Osteoblast (primary cell): ENCODE results near the gene TRPT1. TPM values are rescaled to one million over a fixed set of nuclear protein-coding genes. Genes with fewer than 3 reads are reported as not detected.

Experiments
- DNase-seq: peaks from one replicate; pipeline ENCODE4 v3.0.0; 2011; ENCODE audit warnings: low spot score, mixed read lengths; ENCODE audit not compliant: insufficient read length; ENCODE audit errors: missing footprints
- H2AFZ ChIP-seq: 2 replicates; pipeline ENCODE4 v1.6.0; 2011; ENCODE audit warnings: mild to moderate bottlenecking, low read length
- H3K27ac ChIP-seq: 2 replicates; pipeline ENCODE4 v1.5.1; 2011; ENCODE audit warnings: mild to moderate bottlenecking, low read depth, low read length, moderate library complexity
- H3K27me3 ChIP-seq: 2 replicates; pipeline ENCODE4 v1.6.0; 2012; ENCODE audit warnings: mild to moderate bottlenecking, control low read depth, inconsistent platforms, low read length, moderate library complexity; ENCODE audit not compliant: insufficient read depth
- H3K36me3 ChIP-seq: 2 replicates; pipeline ENCODE4 v1.5.1; 2011; ENCODE audit warnings: mild to moderate bottlenecking, low read length, control low read depth, moderate library complexity; ENCODE audit not compliant: insufficient read depth
- H3K4me1 ChIP-seq: 2 replicates; pipeline ENCODE4 v1.5.1; 2011; ENCODE audit warnings: mild to moderate bottlenecking, low read length, control low read depth, moderate library complexity; ENCODE audit not compliant: insufficient read depth
- H3K4me2 ChIP-seq: 2 replicates; pipeline ENCODE4 v1.6.0; 2011; ENCODE audit warnings: mild to moderate bottlenecking, low read length; ENCODE audit not compliant: insufficient read depth
- H3K4me3 ChIP-seq: fragments of 200-600 bp; sonication (generic); 3 replicates; pipeline ENCODE4 v1.5.1; 2012; ENCODE audit warnings: mild to moderate bottlenecking, low read length, inconsistent platforms; ENCODE audit not compliant: insufficient read depth
- H3K79me2 ChIP-seq: 2 replicates; pipeline ENCODE4 v1.6.0; 2012; ENCODE audit warnings: mild to moderate bottlenecking, low read length, control low read depth, inconsistent platforms; ENCODE audit not compliant: insufficient read depth
- H3K9me3 ChIP-seq: 2 replicates; pipeline ENCODE4 v1.5.1; 2011; ENCODE audit warnings: low read depth, low read length, control low read depth
- H4K20me1 ChIP-seq: 2 replicates; pipeline ENCODE4 v1.6.0; 2012; ENCODE audit warnings: mild to moderate bottlenecking, low read length, control low read depth; ENCODE audit not compliant: insufficient read depth
- CTCF ChIP-seq: IDR thresholded peaks from 2 replicates; pipeline ENCODE4 v1.5.1; 2011; ENCODE audit warnings: mild to moderate bottlenecking, low read depth, low read length, moderate library complexity; ENCODE audit errors: extremely low read depth
- total RNA-seq: library from RNA; depleted of rRNA; stranded (reverse); fragments of >200 nt; gene quantifications from 2 replicates; pipeline ENCODE4 v1.2.3, GENCODE V29; 2012

The TRPT1 gene
- total RNA-seq, 1 donor = 32.2 TPM

GRCh38 chr11:64239662-64240434 lies 13.9 kb upstream of the TRPT1 start:
- peak overlapping the region; percentile 87 for H3K4me3 ChIP-seq
- TF ChIP-seq CTCF = no peak
- H3K27ac ChIP-seq = peak overlapping the region; percentile 96
- H3K36me3 ChIP-seq = peaks cover 20% of the 10 kb centered on the region
- H3K79me2 ChIP-seq = peaks cover 36% of the 10 kb centered on the region
- H3K9me3 ChIP-seq = no peaks in the 10 kb centered on the region
- peaks cover 12% of the 10 kb centered on the region for H4K20me1 ChIP-seq
- H2AFZ ChIP-seq = no peak overlapping the region
- no peaks in the 10 kb centered on the region for H3K27me3 ChIP-seq
- peaks cover 30% of the 10 kb centered on the region for H3K4me1 ChIP-seq
- DNase-seq = no peak
- H3K4me2 ChIP-seq = peak overlapping the region; percentile 91

GRCh38 chr11:64238999-64239398 lies 13.0 kb upstream of the TRPT1 start:
- TF ChIP-seq CTCF = no peak
- Histone ChIP-seq H3K4me1 (peaks cover 28% of the 10 kb centered on the region), H3K4me3 (no peak overlapping the region), H3K36me3 (peaks cover 17% of the 10 kb centered on the region), H3K27me3 (no peaks in the 10 kb centered on the region), H3K79me2 (peaks cover 32% of the 10 kb centered on the region), H2AFZ (no peak overlapping the region), H3K4me2 (no peak overlapping the region), H4K20me1 (peaks cover 12% of the 10 kb centered on the region), H3K27ac (no peak overlapping the region), H3K9me3 (no peaks in the 10 kb centered on the region)
- DNase-seq = no peak

GRCh38 chr11:64238076-64238475 lies 12.1 kb upstream of the TRPT1 start:
- Histone ChIP-seq H3K79me2 (peaks cover 24% of the 10 kb centered on the region), H3K9me3 (no peaks in the 10 kb centered on the region), H3K4me1 (peaks cover 30% of the 10 kb centered on the region), H2AFZ (no peak overlapping the region), H3K36me3 (peaks cover 7% of the 10 kb centered on the region), H4K20me1 (peaks cover 10% of the 10 kb centered on the region), H3K4me2 (no peak overlapping the region), H3K27me3 (no peaks in the 10 kb centered on the region), H3K4me3 (no peak overlapping the region), H3K27ac (no peak overlapping the region)
- DNase-seq = no peak
- TF ChIP-seq CTCF = no peak

- H3K4me1 ChIP-seq = peaks cover 24% of the 10 kb centered on the region
- DNase-seq = no peak
- no peak overlapping the region for H3K4me3 ChIP-seq
- no peak overlapping the region for H2AFZ ChIP-seq
- H3K36me3 ChIP-seq = peaks cover 5% of the 10 kb centered on the region
- H3K4me2 ChIP-seq = no peak overlapping the region
- H3K27ac ChIP-seq = no peak overlapping the region
- H3K79me2 ChIP-seq = peaks cover 19% of the 10 kb centered on the region
- no peaks in the 10 kb centered on the region for H3K27me3 ChIP-seq
- TF ChIP-seq CTCF = no peak
- H4K20me1 ChIP-seq = peaks cover 8% of the 10 kb centered on the region
- H3K9me3 ChIP-seq = no peaks in the 10 kb centered on the region
Observed at GRCh38 chr11:64237484-64237951, 11.5 kb upstream of the TRPT1 start.
